NCI-H510A (cell line): ENCODE results near the gene STX3.

ENCODE experiments used
- DNase-seq: peaks from one replicate; lab custom pipeline; 2025; lab: John Stamatoyannopoulos, UW

The STX3 gene

DNA sequence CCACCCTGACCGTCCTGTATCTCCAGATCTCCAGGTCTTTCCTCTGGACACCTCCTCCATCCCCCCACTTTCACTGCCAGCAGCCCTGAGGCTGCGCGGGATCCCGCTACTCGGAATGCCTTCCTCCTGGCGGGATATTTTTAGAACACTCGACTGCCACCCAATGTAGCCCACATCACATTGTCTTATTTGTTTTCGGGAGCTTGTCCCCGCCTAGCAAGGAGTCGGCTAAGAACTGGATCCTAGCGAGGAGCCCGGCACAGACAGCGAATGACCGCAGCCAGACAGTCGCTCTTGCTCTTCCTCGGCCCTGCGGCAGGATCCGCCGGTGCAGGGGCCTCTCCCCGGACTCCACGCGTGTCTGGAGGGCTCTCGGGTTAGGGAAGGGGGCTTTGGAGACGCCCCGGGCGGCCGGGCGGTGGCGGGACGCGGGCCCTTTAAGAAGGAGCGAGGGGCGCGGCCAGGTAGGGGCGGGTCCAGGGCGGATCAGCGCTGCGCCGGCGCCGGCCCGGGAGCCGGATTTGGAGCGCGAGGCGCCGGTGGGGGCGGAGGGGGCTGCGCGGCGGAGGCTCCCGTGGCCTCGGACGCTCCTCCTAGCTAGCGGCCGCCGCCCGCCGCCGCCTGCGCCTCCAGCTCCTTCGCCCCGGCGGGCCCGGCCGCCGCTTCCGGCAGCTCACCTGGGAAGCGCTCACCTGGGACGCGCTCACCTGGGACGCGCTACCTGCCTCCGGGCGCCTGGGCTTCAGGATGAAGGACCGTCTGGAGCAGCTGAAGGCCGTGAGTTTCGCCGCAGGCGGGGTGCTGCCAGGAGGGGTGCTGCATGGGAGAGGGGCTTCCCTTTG, at the start of gene STX3:
STX3 (plus strand) TSS at position 518 of the 842 bp plus-strand sequence; CDS start at position 748, 230 bp downstream.
- peak; percentile 35 for DNase-seq

DNA sequence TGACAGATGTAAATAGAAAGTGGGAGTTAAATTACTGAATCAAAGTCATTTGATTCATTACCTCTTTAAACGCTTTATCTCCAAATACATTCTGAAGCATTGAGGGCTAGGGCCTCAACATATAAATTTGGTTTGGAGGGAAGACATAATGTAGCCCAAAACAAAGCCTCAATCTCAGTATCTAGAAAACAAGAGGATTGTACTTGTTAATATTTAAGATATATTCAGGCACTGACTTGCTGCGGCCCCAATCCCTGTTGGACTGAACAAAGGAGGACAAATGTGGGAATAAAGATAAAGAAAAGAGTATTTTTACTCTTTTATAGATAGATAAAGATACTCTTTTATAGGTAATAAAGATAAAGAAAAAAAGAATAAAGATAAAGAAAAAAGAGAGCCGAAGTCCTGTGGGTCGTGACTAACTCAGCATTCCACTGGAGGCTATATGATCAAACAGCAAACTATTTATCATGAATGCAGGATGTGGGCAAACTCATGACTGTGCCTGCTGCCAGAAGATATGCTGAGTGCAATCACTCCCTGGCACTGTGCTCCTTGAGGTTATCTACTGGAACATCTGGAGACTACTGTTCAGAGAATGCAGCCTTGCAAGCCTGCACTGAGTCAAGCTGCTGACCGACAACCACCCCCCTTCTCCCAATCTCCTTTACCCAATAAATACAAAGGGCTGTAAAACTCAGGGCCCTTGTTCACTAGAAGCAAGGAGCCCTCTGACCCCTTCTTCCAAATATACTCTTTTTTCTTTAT, 48.5 kb upstream of the STX3 start:
- DNase-seq, result no peak

DNA sequence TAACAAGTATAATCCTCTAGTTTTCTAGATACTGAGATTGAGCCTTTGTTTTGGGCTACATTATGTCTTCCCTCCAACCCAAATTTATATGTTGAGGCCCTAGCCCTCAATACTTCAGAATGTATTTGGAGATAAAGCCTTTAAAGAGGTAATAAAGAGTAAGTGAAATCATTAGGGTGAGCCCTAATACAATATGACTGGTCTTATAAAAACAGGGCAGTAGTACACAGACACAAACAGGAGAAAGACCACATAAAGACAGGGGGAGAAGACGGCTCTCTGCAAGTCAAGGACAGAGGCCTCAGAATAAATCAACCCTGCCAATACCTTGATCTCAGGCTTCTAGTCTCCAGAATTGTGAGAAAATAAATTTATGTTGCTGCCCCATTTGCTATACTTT, 47.8 kb upstream of the STX3 start:
- DNase-seq, result no peak

DNA sequence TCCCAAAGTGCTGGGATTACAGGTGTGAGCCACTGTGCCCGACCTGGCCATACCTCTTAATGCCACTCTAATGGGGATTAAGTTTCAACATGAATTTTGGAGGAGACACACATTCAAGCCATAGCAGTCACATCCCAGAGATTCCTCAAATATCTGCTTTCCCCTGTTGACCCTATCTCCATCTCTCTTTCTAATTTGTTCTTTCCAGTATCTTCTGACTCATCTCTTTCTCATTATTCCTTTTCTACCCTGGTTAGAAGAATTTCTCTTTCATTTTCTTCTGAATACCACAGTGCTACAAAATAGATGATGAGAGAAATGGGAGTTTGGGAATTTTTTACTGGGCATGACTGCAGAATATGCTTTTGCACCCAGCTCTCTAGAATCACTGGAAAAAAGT, 46.6 kb upstream of the STX3 start:
- DNase-seq, result no peak

DNA sequence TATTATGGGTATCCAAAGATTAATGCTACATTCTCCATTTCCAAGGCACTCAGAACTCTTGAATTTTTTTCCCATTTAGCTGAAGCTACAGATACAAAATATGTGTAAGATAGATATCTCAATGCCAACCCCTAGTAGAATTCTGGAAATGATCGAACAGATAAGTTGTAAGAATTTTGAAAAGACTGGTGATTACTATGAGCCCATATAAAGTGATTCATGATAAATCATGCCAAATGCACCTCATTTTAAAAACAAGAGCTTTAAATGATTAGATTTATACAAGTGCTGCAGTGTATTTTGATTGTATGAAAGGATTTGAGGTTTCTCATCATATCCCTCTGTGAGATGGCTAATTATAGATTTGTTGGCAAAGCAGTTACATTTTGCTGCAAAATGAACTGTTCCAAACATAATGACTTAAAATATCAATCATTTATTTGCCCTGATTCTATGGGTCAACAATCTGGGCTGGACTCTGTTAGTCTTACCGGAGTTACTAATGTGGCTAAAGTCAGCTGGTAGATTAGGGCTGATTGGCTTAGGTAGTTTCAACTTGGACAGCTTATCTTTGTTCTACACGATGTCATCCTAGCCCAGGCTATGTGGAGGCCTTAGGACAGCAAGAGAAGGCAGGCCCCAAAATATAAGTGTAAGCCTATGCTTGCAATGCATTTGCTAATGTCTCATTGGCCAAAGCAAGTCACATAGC, 44.9 kb upstream of the STX3 start:
- DNase-seq, result no peak

DNA sequence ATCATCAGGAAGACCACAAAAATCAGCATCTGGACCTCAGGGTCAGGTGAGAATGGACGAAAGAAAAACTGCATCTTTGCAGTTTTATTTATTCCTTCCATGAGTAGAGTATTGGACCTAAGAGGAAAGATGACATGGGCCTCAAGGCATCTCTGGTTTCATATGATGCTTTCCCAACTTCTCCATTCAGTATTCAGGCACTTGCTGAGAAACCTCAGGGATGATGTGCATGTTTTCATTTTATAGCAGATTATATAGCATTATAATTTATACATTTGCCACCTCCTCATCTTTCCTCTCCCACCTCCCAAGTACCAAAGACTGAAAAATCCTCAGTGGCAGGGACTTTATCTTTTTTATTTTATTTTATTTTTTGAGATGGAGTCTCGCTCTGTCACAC, 41.4 kb upstream of the STX3 start, which contains the start of gene OR10V1:
OR10V1 (minus strand) TSS at position 101 of the 400 bp plus-strand sequence; CDS start at position 101, 0 bp downstream.
- DNase-seq, result no peak

DNA sequence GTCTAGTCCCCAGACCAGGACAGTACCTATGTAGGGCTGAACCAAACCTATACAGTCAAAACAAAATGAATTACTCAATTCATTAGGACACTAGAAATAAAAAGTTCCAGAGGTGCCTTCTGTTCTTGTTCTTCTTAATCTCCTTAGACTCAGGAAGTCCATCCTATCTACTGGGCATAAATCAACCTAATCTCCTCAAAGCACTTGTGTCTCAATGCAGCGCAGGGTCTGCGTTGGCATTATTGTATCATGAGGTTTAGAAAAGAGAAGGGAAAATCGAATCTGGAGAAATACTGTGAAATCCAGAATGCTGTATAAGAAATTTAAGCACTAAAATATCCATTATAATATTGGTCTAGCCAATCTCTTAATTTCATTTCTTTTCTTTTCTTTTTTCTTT, 39.1 kb upstream of the STX3 start:
- DNase-seq, result no peak

DNA sequence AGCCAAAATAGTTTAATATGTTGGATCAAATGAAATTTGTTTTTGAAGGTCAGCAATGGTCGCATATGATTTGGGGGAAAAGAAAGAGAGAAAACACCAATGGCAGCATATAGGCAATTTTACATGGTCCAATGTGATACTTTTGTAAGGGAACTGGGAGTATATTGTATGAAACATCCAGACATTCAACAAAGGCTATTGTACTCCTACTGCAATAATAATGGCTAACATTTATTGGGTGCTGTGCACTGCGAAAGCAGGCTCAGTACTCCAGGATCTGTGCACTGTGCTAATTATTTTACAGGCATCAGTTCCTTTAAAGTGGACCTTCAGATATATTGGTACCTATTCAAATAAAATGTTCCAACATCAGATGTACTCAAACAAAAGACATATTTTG, 35.6 kb upstream of the STX3 start:
- no peak for DNase-seq

DNA sequence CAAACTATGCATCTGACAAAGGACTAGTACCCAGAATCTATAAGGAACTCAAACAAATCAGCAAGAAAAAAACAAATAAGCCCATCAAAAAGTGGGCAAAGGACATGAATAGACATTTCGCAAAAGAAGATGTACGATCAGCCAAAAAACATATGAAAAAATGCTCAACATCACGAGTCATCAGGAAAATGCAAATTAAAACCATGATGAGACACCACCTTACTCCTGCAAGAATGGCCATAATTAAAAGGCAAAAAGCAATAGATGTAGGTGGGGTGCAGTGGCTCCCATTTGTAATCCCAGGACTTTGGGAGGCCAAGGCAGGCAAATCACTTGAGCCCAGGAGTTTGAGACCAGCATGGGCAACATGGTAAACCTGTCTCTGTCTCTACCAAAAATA, 31.1 kb upstream of the STX3 start:
- no peak for DNase-seq

DNA sequence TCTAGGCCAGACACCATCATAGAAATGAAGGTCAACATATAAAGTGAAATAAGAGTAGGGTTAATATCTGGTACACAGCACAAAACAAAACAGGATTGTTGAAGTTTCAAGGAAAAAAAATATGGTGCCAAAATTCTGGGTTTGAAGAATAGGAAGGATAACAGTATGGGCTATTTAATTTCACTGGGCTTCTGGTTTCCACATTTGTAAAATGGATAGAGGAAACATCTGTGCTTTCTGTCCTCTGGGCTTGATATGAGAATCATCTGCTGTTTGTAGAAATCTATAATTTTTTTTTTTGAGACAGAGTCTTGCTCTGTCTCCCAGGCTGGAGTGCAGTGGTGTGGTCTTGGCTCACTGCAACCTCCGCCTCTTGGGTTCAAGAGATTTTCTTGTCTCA, 27.8 kb upstream of the STX3 start:
- no peak for DNase-seq

DNA sequence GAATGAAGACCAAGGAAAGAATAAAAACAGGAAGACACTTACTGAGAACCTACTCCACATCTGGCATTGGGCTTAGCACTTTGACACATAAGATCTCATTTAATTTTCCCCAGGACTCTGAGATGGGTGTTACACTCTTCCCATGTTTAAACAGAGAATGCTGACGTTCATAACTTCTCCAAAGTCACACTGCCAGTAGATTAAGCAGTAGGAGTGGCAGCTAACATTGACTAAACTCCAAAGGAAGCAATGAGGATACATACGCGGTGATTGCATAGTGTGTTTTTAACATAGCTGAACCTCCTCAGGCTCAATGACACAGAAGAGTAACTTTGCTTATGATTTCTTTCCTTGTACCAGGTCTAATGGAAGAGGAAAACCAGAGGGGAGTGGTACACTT, 27.0 kb upstream of the STX3 start:
- DNase-seq, result no peak

DNA sequence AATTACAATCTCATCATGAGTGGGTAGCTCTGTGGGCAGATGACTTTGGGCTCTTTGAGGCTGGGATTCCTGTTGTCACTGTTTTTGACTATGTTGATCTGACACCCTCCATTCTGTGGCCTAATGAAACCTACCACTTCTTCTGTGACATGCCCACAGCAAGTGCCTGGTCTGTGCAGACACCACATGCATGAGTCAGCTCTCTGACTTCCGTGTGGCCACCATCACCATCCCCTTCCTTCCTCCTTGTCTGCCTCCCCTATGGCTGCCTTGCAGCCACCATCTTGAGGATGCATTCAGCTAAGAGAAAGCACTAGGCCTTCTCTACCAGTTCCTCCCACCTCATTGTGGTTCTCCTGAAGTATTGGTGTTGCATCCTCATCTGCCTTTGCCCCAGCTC, 26.3 kb upstream of the STX3 start:
- no peak for DNase-seq

DNA sequence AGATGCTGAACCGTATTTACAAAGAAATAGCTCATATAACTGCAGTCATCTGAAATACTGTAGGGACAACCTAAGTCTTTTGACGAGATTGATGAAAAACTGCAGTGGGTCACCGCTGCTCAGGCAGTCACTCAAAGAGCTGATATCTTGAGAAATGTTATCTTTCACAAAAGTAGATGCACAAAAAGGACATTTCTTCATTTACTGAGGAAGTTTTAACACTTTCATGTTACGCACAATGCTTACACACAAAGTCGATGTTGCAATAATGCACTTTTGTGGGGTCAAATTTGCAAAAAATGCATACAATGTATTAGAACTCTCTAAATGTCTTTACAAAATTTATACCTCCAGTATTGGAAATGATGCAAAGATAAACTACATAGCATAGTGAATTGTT, 25.3 kb upstream of the STX3 start:
- DNase-seq, result no peak

DNA sequence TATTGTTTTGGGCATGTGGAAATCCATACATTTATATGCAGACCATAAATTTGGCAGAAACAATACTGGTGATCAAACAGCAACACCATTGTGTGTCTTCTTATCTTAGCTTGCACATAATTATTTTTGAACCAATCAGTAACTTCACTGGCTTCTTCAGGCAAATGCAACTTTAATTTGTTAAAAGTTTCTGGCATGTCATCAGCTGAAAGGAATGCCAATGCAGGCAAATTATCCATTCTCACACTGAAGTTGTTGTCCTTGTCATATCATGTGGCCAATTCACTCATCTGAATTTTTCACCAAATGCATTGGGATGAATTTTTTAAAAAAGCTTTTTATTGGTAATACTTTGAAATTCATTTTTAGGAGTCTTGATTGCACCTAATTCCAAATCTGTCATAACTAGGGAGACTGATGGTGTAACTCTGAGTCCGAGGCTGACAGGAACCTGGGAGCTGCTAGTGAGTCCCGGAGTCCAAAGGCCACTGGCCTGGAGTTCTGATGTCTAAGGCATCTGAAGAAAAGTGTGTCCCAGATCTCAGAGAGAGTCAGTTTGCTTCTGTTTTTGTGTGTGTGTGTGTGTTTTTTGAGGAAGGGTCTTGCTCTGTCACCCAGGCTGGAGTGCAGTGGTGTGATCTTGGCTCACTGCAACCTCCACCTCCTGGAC, 24.1 kb upstream of the STX3 start:
- no peak for DNase-seq

DNA sequence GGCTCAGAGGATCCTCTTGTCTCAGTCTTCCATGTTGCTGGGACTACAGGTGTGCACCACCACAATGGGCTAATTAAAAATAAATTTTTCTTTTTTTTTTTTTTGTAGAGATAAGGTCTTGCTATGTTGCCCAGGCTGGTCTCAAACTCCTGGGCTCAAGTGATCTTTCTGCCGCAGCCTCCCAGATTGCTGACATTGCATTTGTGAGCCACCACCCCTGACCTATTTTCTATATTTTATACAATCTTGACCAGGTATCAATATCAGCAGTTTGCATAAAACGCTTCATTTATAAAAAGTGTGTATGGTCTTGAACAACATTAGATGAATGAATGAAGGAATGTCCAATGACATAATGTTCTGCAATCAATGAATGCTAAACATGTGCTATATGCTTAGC, 9.1 kb upstream of the STX3 start:
- DNase-seq, result no peak

DNA sequence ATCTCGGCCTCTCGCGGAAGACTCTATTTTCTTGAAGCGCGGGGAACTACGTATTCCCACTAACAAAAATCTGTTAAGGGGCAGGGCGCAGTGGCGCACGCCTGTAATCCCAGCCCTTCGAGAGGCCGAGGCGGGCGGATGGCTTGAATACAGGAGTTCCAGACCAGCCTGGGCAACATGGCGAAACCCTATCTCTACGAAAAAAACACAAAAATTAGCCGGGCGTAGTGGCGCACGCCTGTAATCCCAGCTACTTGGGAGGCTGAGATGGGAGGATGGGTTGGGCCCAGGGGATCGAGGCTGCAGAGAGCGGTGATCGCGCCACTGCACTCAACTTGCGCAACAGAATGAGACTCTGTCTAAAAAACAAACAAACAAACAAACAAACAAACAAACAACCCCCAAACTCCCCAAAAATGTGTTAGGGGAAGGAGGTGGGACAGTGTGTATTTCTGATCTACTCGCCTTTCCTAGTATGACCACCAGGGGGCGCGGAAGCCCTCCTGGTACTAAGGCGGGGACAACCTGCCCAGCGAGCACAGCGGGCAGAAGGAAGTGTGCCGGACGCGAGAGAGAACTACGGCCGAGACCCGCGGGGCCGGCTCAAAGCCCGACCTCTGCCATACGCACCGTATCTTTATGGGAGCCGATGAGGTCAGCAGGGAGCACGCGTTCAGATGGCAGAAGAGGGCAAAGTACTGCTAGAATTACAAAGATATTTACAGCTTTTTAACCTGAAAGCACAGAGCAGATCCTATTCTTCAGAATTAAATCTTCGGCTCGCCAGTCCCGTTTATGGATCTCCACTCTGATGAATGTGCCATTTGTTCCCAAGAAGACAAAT, 1.3 kb upstream of the STX3 start:
- peak; percentile 45 for DNase-seq

DNA sequence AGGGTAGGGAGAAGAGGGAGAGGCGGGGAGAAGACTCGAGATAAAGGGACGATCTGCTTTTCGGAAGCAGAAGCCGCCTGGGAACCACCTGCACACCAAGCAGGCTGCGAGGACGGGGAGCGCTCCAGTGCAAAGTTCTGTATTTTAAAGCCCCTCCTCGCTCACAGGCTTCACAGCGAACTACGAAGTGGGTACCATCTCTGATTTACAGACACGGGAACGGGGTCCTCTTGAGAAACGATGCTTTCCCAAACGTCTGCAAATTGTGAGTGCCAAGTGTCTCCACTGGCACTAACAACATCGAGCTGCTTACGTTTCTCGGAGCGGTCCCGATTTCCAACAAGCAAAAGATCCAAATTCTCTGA, 700 bp upstream of the STX3 start:
- no peak for DNase-seq

DNA sequence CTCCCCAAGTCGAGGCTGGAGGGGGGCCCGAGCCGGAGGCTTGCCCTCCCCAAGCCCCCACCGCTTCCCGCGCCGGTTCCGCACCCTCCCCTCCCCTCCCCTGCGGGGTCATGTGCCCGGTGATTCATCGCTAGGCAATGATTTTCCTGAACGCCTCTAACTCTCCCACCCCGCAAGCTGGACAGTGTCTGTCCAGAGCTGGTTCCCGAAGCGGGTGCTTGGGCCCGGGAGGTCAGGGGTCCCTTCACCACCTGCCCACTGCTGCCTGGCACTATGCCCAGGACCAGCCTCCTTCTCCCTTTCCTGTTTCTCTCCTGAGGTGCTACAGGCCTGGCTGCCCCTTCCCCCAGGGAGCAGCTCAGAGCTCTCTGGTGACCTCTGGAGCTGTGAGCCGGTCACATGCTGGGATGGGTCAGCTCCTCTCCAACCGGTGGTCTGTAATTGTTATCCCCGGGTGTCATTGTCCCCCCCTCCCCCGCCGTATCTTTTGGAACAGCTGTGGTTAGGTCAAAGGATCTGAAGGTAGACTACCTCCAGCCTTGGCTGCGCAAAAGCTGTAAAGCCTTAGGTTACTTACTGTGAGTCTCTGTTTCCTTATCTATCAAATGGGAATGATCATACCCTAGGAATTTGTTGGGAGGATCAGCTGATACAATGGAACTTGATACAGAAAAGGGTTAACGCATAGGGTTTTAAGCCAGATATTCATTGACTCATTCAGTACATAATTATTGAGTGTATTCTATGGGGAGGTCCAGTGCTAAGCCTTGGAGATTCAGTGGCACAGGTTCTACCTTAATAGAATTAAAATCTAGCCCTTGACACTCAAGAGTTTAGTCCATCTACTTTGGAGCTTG, 753 bp downstream of the STX3 start:
- DNase-seq, result no peak

DNA sequence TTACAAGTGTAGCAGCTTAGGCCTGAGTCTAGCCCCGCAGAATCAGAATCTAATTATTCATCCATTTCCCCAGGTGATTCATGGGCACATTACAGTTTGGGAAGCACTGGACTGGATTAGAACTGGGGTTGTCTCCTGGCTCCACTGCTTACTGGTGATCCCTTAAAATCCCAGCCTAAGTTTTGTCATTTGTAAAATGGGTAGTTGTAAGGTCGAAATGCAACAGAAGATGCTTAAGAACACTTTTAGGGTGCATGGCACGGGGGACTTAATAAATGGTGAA, 1.3 kb downstream of the STX3 start:
- DNase-seq, result no peak

DNA sequence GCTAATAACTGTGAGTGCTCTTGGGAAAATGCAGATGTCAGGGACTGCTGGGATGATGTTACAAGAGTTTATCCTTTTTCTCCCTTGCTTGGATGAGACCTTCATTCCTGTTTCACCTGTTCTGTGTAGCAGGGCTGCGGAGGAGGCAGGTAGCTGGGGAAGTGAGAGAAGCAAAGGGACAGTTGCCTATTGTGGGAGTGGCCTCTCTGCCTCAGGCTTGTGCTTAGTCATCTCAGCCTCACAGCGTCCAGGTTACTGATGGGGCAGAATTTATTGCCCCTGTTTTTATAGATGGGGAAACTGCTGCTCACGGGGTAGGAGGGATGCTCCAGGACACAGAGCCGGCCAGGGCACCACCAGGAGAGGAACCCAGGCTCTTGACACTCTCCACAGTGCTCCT, 1.7 kb downstream of the STX3 start:
- peak; percentile 23 for DNase-seq
